WI38 (cell line): ENCODE results near the gene SLC51B.

Source experiments
- H3K4me3 ChIP-seq: 2 replicates; pipeline ENCODE4 v1.5.1; 2011; ENCODE audit warnings: low read depth, mild to moderate bottlenecking, control low read depth, low read length
- TF ChIP-seq, protein P1 (sequence below): IDR thresholded peaks from 2 replicates; pipeline ENCODE4 v1.5.1; 2012; ENCODE audit warnings: low read depth, mild to moderate bottlenecking, control low read depth, low read length

Gene SLC51B

GRCh38 chr15:65054333-65055200 lies 9.4 kb downstream of the SLC51B start:
- TF ChIP-seq, protein P1, sequence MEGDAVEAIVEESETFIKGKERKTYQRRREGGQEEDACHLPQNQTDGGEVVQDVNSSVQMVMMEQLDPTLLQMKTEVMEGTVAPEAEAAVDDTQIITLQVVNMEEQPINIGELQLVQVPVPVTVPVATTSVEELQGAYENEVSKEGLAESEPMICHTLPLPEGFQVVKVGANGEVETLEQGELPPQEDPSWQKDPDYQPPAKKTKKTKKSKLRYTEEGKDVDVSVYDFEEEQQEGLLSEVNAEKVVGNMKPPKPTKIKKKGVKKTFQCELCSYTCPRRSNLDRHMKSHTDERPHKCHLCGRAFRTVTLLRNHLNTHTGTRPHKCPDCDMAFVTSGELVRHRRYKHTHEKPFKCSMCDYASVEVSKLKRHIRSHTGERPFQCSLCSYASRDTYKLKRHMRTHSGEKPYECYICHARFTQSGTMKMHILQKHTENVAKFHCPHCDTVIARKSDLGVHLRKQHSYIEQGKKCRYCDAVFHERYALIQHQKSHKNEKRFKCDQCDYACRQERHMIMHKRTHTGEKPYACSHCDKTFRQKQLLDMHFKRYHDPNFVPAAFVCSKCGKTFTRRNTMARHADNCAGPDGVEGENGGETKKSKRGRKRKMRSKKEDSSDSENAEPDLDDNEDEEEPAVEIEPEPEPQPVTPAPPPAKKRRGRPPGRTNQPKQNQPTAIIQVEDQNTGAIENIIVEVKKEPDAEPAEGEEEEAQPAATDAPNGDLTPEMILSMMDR: peak; percentile 97
- no peak overlapping the region for H3K4me3 ChIP-seq

- TF ChIP-seq, protein P1: no peak
- H3K4me3 ChIP-seq: no peak overlapping the region
Measured at GRCh38 chr15:65055201-65055870, 10.1 kb downstream of the SLC51B start.

DNA sequence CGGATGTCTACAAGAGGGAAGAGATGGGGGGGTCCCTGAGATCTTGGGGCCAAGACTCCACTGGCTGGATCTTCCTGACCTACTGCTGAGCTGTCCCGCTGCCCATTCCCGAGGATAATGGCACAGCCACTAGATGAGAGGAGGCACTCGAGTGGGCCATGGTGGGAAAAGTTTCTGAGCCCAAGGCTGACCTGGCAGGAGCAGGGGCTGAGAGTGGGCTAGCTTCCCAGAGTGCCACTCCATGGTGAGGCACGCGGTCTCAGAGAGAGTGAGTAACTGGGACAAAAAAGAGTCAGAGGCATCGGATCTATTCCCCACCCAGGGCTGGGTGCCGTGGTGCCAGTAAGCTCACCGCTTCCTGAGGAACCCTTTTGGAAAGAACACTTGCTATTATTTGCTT lies 10.9 kb downstream of the SLC51B start:
- H3K4me3 ChIP-seq: no peak overlapping the region
- TF ChIP-seq, protein P1: no peak

GRCh38 chr15:65056868-65057548 lies 11.8 kb downstream of the SLC51B start:
- TF ChIP-seq, protein P1: no peak
- H3K4me3 ChIP-seq: no peak overlapping the region

- no peak overlapping the region for H3K4me3 ChIP-seq
- TF ChIP-seq, protein P1: no peak
Measured at GRCh38 chr15:65057549-65057940, 12.4 kb downstream of the SLC51B start.

DNA sequence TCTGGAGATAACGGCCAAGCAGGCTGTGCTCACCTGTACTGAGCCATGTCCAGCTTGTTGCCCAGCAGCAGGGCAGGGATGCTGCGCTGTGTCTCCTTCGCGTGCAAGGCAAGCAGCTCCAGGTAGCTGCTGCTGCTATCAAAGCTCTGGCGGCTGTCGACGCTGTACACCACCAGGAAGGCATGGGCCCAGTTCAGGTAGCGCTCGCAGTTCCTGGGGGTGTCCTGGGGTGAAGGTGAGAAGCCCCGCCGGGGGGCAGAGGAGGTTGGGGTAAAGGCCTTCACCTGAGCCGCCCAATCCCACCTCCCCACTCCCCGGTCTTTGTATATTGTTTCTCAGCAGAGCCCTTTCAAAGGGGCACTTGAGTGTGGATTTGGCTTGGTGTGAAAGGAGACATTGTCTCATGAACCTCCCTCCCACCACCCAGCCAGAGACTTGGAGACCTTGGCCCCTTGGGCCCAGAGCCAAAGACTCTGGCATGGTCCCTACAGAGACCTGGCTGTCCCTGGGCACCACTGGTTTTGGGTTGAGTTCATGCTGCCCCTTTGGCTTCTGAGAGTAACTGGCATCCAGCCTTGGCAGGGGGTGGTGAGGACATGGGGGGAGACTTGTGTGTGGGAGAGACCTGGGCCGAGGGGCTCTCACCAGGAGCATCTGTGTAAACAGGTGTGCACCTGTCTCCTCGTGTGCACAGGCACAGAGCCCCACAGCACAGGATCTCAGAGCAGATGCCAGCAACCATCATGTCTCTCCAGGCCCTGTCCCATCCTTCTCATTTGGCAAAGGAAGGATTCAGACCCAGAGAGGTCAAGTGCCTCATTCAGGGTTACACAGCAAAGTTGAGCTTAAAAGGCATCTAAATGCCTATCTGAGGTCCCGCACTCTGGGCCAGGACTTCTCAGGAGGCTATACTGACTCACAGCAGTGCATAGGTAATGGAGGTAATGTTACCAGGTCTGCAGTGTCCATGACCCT lies 13.5 kb downstream of the SLC51B start:
- TF ChIP-seq, protein P1: no peak
- no peak overlapping the region for H3K4me3 ChIP-seq
